Fibroblast of villous mesenchyme (primary cell): ENCODE data around the gene MGAT5. TPM values are rescaled to one million over a fixed set of nuclear protein-coding genes. Genes with fewer than 3 reads are reported as not detected.
A peak's percentile ranks its signal among the peaks of the same experiment; 100 is the strongest.

Experiments
- DNase-seq: peaks from one replicate; pipeline ENCODE4 v3.0.0-alpha.2; 2010; ENCODE audit warnings: low read depth
- H3K4me3 ChIP-seq: 2 replicates; pipeline ENCODE4 v1.5.1; 2011; ENCODE audit warnings: low read depth, mild to moderate bottlenecking, low read length
- CTCF ChIP-seq: IDR thresholded peaks from 2 replicates; pipeline ENCODE4 v1.5.1; 2012; ENCODE audit warnings: low read depth, mild to moderate bottlenecking, low read length; ENCODE audit not compliant: insufficient read depth
- total RNA-seq: library from RNA; depleted of rRNA; stranded (reverse); fragments of >200 nt; gene quantifications from 2 replicates; pipeline ENCODE4 v1.2.3, GENCODE V29; 2012

The MGAT5 gene
- total RNA-seq, 1 donor, result 109 TPM

GRCh38 chr2:134367213-134367612 is 113.3 kb downstream of the MGAT5 start:
- no peak for TF ChIP-seq CTCF
- H3K4me3 ChIP-seq, result no peak overlapping the region
- DNase-seq, result no peak

- peak; percentile 73 for DNase-seq
- TF ChIP-seq CTCF, result no peak
- H3K4me3 ChIP-seq, result no peak overlapping the region
These were observed 114.3 kb downstream of the MGAT5 start for GRCh38 chr2:134368009-134368817.

GRCh38 chr2:134369220-134369902 is 115.5 kb downstream of the MGAT5 start:
- no peak for DNase-seq
- TF ChIP-seq CTCF, result no peak

GRCh38 chr2:134370655-134371445 is 117.0 kb downstream of the MGAT5 start:
- no peak for TF ChIP-seq CTCF
- no peak overlapping the region for H3K4me3 ChIP-seq
- DNase-seq, result peak; percentile 65

More at GRCh38 chr2:134369220-134369902, 115.5 kb downstream of the MGAT5 start:
- H3K4me3 ChIP-seq, result no peak overlapping the region

- H3K4me3 ChIP-seq, result no peak overlapping the region
- no peak for TF ChIP-seq CTCF
- DNase-seq, result peak; percentile 84
These were observed 118.3 kb downstream of the MGAT5 start for GRCh38 chr2:134372141-134372540.

GRCh38 chr2:134372611-134373131 is 118.8 kb downstream of the MGAT5 start:
- H3K4me3 ChIP-seq, result no peak overlapping the region
- DNase-seq, result peak; percentile 96
- no peak for TF ChIP-seq CTCF
